KMS-11 (cell line): Measurements from ENCODE around the gene UBL4B.

ENCODE experiments used
- H2AFZ ChIP-seq: fragments of 200-600 bp; sonication (generic); 2 replicates; pipeline ENCODE4 v1.6.1; 2016; ENCODE audit warnings: antibody characterized with exemption, mixed run types, low read depth
- H3K27ac ChIP-seq: fragments of 200-600 bp; sonication (generic); 2 replicates; pipeline ENCODE4 v1.6.1; 2016; ENCODE audit warnings: mild to moderate bottlenecking, mixed run types
- H3K27me3 ChIP-seq: fragments of 200-600 bp; sonication (generic); 2 replicates; pipeline ENCODE4 v1.6.1; 2017; ENCODE audit warnings: mild to moderate bottlenecking, low read depth, mixed run types, moderate library complexity; ENCODE audit not compliant: insufficient read depth
- H3K36me3 ChIP-seq: fragments of 200-600 bp; sonication (generic); 2 replicates; pipeline ENCODE4 v1.6.1; 2017; ENCODE audit warnings: mild to moderate bottlenecking, mixed run types; ENCODE audit not compliant: insufficient read depth
- H3K4me1 ChIP-seq: fragments of 200-600 bp; sonication (generic); 2 replicates; pipeline ENCODE4 v1.6.1; 2016; ENCODE audit warnings: mild to moderate bottlenecking, low read depth, mixed run types; ENCODE audit not compliant: poor library complexity, severe bottlenecking
- H3K4me2 ChIP-seq: fragments of 200-600 bp; sonication (generic); 2 replicates; pipeline ENCODE4 v1.7.0; 2016; ENCODE audit warnings: mild to moderate bottlenecking, mixed run types
- H3K4me3 ChIP-seq: fragments of 200-600 bp; sonication (generic); IDR thresholded peaks from 2 replicates; pipeline ENCODE4 v1.6.1; 2017; ENCODE audit warnings: low read depth, low read length, mixed read lengths; ENCODE audit not compliant: insufficient read depth
- H3K79me2 ChIP-seq: fragments of 200-600 bp; sonication (generic); 2 replicates; pipeline ENCODE4 v1.6.1; 2016; ENCODE audit warnings: low read depth, mixed run types; ENCODE audit not compliant: insufficient read depth
- H3K9ac ChIP-seq: fragments of 200-600 bp; sonication (generic); 2 replicates; pipeline ENCODE4 v1.6.1; 2016; ENCODE audit warnings: mild to moderate bottlenecking, mixed run types
- H4K20me1 ChIP-seq: fragments of 200-600 bp; sonication (generic); 2 replicates; pipeline ENCODE4 v1.6.1; 2016; ENCODE audit warnings: mild to moderate bottlenecking, mixed run types; ENCODE audit not compliant: insufficient read depth
- CTCF ChIP-seq: fragments of 200-600 bp; sonication (generic); conservative IDR thresholded peaks from 2 replicates; pipeline ENCODE4 v1.6.1; 2017; ENCODE audit warnings: low read depth, mild to moderate bottlenecking, antibody characterized with exemption, low read length, moderate library complexity, mixed read lengths

The UBL4B gene

GRCh38 chr1:110091791-110092190, 20.5 kb upstream of the UBL4B start:
- no peak overlapping the region for H3K9ac ChIP-seq
- no peak for TF ChIP-seq CTCF
- no peak overlapping the region for H3K27ac ChIP-seq
- H3K4me1 ChIP-seq, result no peaks in the 10 kb centered on the region
- no peak overlapping the region for H3K4me2 ChIP-seq
- no peaks in the 10 kb centered on the region for H3K79me2 ChIP-seq
- peaks cover under 1% of the 10 kb centered on the region; the same call in 1 of the 2 replicates for H3K27me3 ChIP-seq
- no peak overlapping the region for H2AFZ ChIP-seq
- H3K4me3 ChIP-seq, result no peak overlapping the region
- no peaks in the 10 kb centered on the region for H4K20me1 ChIP-seq
- no peaks in the 10 kb centered on the region for H3K36me3 ChIP-seq

GRCh38 chr1:110092991-110093390, 19.3 kb upstream of the UBL4B start:
- H3K9ac ChIP-seq, result no peak overlapping the region
- H3K79me2 ChIP-seq, result no peaks in the 10 kb centered on the region
- H4K20me1 ChIP-seq, result no peaks in the 10 kb centered on the region
- no peak overlapping the region for H3K4me2 ChIP-seq
- no peaks in the 10 kb centered on the region for H3K27me3 ChIP-seq
- no peak overlapping the region for H2AFZ ChIP-seq
- no peak overlapping the region for H3K27ac ChIP-seq
- no peaks in the 10 kb centered on the region for H3K4me1 ChIP-seq
- no peak overlapping the region for H3K4me3 ChIP-seq
- TF ChIP-seq CTCF, result no peak
- no peaks in the 10 kb centered on the region for H3K36me3 ChIP-seq

GRCh38 chr1:110094931-110095654, 17.1 kb upstream of the UBL4B start:
- H3K4me2 ChIP-seq, result no peak overlapping the region
- no peak for TF ChIP-seq CTCF
- no peaks in the 10 kb centered on the region for H3K27me3 ChIP-seq
- H3K4me1 ChIP-seq, result no peaks in the 10 kb centered on the region
- H4K20me1 ChIP-seq, result no peaks in the 10 kb centered on the region
- H3K9ac ChIP-seq, result no peak overlapping the region
- H3K27ac ChIP-seq, result no peak overlapping the region
- H3K36me3 ChIP-seq, result no peaks in the 10 kb centered on the region
- H3K79me2 ChIP-seq, result no peaks in the 10 kb centered on the region
- H3K4me3 ChIP-seq, result no peak overlapping the region
- H2AFZ ChIP-seq, result no peak overlapping the region

- Histone ChIP-seq H3K9ac (no peak overlapping the region), H2AFZ (no peak overlapping the region), H4K20me1 (no peaks in the 10 kb centered on the region), H3K79me2 (no peaks in the 10 kb centered on the region), H3K4me1 (no peaks in the 10 kb centered on the region), H3K36me3 (no peaks in the 10 kb centered on the region), H3K4me3 (no peak overlapping the region), H3K4me2 (no peak overlapping the region), H3K27ac (no peak overlapping the region), H3K27me3 (no peaks in the 10 kb centered on the region)
- TF ChIP-seq CTCF, result no peak
Measured at GRCh38 chr1:110097507-110098221, 14.6 kb upstream of the UBL4B start.
